Stimulated activated CD8-positive, alpha-beta memory T cell treated with anti-CD3 and anti-CD28 coated beads, Interleukin-4, amount 100 ng/mL, for 4 hours (primary cell): ENCODE results near the gene TP53BP2.
"Not testable (repeated sequence)": the region's sequence is repeated elsewhere in the genome, so short reads cannot be mapped to it uniquely, and the experiment has no call there.

Experiments used
- DNase-seq, 2 donors: peaks; one replicate each; pipeline ENCODE4 v3.0.0-alpha.2; 2020; ENCODE audit warnings: low read depth in 2 of 2, low spot score in 1 of 2

Gene TP53BP2

GRCh38 chr1:223745731-223746130 lies 100.0 kb downstream of the TP53BP2 start:
- no peak for DNase-seq

- DNase-seq = no peak
Measured at GRCh38 chr1:223742856-223743517, 102.8 kb downstream of the TP53BP2 start.

- no peak for DNase-seq
Measured at GRCh38 chr1:223741861-223742260, 103.9 kb downstream of the TP53BP2 start.

- DNase-seq = not testable (repeated sequence)
Measured at GRCh38 chr1:223740038-223740736, 105.6 kb downstream of the TP53BP2 start.

DNA sequence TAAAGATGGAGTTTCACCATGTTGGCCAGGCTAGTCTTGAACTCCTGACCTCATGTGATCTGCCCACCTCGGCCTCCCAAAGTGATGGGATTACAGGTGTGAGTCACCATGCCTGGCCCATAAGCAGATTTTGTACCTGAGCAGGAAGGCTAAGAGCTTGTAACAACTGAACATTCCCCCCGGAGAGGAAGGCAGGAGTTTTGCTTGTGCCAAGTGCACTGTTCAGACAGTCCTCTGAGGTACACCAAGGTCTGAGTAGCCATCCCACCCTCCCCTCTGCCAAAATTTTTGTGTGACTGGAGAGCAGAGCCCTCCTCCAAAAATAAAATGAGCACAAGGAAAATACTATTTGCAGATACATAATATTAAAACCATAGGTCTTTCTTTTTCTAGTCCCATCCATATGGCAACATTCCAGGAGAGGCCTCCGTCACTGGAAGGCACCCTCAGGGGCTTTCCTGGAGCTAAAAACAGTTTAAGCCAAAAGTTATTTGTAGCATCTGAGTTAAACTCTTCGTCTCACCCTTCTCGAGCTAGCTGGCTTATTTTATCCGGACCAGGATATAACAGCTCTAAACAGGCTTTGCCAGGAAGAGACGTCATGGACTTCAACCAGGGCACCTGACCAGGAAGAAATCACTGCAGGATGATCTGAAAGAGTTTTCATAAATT lies 106.2 kb downstream of the TP53BP2 start:
- no peak for DNase-seq

- DNase-seq = no peak
Measured at GRCh38 chr1:223738465-223739365, 107.0 kb downstream of the TP53BP2 start.

- DNase-seq = no peak
Measured at GRCh38 chr1:223737342-223737741, 108.4 kb downstream of the TP53BP2 start.

- DNase-seq = not testable (repeated sequence)
Measured at GRCh38 chr1:223736638-223737037, 109.1 kb downstream of the TP53BP2 start.

GRCh38 chr1:223733898-223734852 lies 111.6 kb downstream of the TP53BP2 start:
- no peak for DNase-seq

DNA sequence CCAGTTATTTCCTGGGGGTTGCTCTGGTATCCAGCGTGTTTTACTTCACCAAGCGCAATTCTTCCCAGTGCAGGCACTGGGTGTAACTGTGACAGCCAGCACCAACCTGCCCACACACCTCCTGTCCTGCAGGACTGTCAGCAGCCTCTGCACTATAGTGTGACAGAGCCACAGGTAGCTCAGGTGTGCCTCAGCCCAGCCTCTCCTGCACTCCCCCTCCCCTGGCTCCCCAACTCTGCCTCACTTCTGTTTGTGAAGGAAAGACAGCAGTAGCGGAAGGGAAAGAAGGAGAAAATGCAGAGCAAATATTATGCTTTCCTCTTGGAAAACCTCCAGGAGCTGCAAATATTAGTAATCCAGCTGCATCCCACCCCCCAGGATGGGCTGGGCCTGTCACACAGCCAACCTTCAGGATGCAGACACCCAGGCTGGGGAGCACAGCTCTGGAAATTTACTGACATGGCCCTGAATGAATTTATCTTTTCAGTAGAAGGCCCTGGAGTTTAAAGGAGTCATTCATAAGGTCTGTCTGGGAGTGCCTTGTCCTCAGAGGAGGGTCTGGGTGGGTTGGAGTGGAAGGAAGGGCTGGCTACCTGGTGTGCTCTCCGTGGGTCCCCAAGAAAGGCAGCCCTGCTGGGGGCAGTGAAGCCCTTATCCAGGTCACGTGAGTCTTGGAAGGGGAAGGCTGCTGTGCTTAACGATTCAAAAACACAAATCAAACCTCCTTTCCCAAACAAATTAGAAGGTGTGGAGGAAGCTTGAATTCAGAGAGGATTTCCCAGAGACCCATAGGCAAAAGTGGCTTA lies 112.6 kb downstream of the TP53BP2 start:
- no peak for DNase-seq

GRCh38 chr1:223731133-223731770 lies 114.5 kb downstream of the TP53BP2 start:
- DNase-seq = no peak

- no peak for DNase-seq
Measured at GRCh38 chr1:223730479-223731132, 115.1 kb downstream of the TP53BP2 start.

- DNase-seq = no peak
Measured at GRCh38 chr1:223729906-223730305, 115.8 kb downstream of the TP53BP2 start.
